ENCODE data around the gene HIF1AN.

- TF ChIP-seq CTCF (IDR thresholded peaks at IDR 0.05) (no peak), POLR2AphosphoS5 (IDR thresholded peaks at IDR 0.05; ENCODE audit: low read depth, low read length) (no peak)
These were observed 9.2 kb downstream of the HIF1AN start for GRCh38 chr10:100544950-100545349.

Data from Panc1 (cell line).